Measurements from ENCODE around the gene INSRR. TPM values are rescaled to one million over a fixed set of nuclear protein-coding genes. Genes with fewer than 3 reads are reported as not detected.

Gene INSRR
- polyA plus RNA-seq, 3 donors: not detected

GRCh38 chr1:156903328-156904091, 44.6 kb upstream of the INSRR start:
- WGBS (ENCODE audit: insufficient coverage): 95% methylated on average over 12 of the region's 15 CpGs

More at GRCh38 chr1:156903328-156904091, 44.6 kb upstream of the INSRR start:
- Histone ChIP-seq H3K4me2 (replicated peaks; ENCODE audit: extremely low read depth, low read length, poor library complexity, severe bottlenecking) (no peak overlapping the region), H2AFZ (ENCODE audit: insufficient read depth, low read depth, low read length, poor library complexity, severe bottlenecking) (no peak overlapping the region), H3K4me3 (replicated peaks in 1 of 3; ENCODE audit: low read depth in 2 of 3, low read length in 3 of 3) (no peak overlapping the region), H3K9ac (ENCODE audit: insufficient read depth, low read length, poor library complexity, severe bottlenecking) (no peak overlapping the region), H3K79me2 (ENCODE audit: insufficient read depth, low read length) (no peaks in the 10 kb centered on the region), H4K20me1 (ENCODE audit: insufficient read depth, low read length) (no peaks in the 10 kb centered on the region), H3K4me1 (ENCODE audit: control insufficient read depth in 1 of 2, insufficient read depth in 2 of 2, low read length in 2 of 2) (peaks cover 8 to 12% of the 10 kb centered on the region in 2 donors), H3K36me3 (replicated peaks in 1 of 2; ENCODE audit: control insufficient read depth in 1 of 2, insufficient read depth in 2 of 2, low read length in 2 of 2) (no peaks in the 10 kb centered on the region), H3K27ac (ENCODE audit: low read depth in 1 of 2, low read length in 2 of 2) (no peak overlapping the region), H3K9me3 (replicated peaks in 1 of 2; ENCODE audit: control insufficient read depth in 1 of 2, insufficient read depth in 1 of 2, low read length in 2 of 2) (no peaks in the 10 kb centered on the region), H3K27me3 (ENCODE audit: control insufficient read depth in 2 of 2, insufficient read depth in 2 of 2, low read length in 2 of 2) (no peaks in the 10 kb centered on the region)
- intact Hi-C loops (cut with micrococcal nuclease): no loop called here
- peaks cover 0 to 3% (median 0%) of the 10 kb centered on the region in 7 donors for H3K9me3 Mint-ChIP-seq
- H3K4me3 Mint-ChIP-seq: no peak overlapping the region
- DNase-seq: no peak
- peaks cover 6 to 10% (median 7%) of the 10 kb centered on the region in 3 donors for H3K27me3 Mint-ChIP-seq (ENCODE audit: low read depth in 3 of 3)
- H3K4me1 Mint-ChIP-seq: peaks cover 19% of the 10 kb centered on the region
- H3K27ac Mint-ChIP-seq: no peak overlapping the region
- no peak for TF ChIP-seq CTCF (IDR thresholded peaks at IDR 0.05)
- H3K36me3 Mint-ChIP-seq: no peaks in the 10 kb centered on the region

Measured in CD14-positive monocyte (primary cell).